GM18517 (cell line): Measurements from ENCODE around the gene KLHL30.

ENCODE experiments used
- ATAC-seq: cut with Tn5 transposase; IDR thresholded peaks from one replicate; pipeline ENCODE4 v1.9.1; 2021; ENCODE audit warnings: mild to moderate bottlenecking, moderate library complexity; ENCODE audit not compliant: unreplicated experiment

KLHL30 gene

DNA sequence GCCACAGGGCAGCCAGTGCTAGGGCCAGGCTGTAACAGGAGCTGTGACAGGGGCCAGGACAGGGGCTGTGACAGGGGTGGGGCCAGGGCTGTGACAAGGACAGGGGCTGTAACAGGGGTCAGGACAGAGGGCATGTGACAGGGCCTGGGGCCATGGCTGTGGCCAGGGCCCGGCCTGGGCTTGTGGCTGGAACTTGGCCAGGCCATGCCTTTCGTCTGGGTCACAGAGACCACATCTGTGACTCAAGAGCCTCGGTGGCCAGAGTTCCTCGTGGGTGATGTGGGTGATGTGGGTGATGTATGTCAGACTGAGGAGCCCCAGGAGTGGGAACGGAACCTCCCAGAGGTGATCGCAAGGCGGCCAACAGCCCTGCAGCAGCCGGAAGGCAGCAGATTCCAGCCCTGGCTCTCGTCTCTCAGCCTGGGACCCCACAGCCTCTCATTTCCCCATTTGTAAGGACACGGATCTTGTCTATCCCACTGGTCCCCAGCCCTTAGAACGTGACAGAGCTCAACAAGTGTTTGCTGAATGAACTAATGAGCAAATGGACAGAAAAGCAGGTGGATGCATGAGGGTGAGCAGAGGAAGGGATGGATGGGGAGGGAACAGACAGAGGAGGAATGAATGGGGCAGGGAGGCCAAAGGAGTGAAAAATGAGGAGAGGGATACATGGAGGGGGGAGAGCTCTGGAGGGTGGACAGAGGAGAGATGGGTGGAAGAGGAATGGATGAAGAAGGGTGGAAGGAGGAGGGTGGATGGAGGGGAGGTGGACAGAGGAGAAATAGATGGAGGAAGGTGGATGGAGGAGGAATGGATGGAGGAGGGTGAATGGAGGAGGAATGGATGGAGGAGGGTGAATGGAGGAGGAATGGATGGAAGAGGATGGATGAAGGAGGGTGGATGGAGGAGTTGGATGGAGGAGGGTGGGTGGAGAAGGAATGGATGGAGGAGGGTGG, 21.0 kb upstream of the KLHL30 start:
- ATAC-seq: no peak

DNA sequence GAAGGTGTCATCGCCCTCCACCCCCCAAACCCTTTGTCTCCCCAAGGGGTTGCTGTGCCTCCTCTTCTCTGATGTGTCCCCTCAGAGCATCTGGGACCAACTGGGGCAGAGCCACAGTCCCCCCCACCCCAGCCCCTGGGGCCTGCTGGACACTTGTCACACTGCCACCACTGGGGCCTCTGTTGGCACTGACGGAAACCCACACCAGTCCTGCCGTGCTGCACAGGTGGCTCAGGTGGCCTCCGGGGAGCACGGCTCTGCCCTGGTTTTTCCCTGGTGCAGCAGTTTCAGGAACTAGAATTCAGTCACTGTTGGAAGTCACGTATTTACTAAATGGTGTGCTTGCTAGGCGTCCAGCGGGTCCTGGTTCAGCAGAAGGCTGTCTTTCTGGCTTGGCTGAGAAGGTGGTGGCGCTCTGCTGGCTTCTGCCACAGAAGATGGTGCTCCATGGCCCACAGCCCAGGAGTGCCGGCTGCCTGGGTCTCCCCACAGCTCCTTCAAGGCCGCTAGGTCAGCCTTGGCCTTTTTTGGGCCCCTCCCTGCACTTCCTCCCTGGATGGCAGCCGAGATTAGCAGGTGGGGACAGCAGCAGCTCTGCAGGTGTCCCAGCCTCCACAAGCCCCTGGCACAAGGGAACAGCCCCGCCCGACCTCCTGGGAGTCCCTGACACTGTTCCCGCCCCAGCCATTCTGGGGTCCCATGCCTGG, 18.6 kb upstream of the KLHL30 start:
- ATAC-seq: no peak

DNA sequence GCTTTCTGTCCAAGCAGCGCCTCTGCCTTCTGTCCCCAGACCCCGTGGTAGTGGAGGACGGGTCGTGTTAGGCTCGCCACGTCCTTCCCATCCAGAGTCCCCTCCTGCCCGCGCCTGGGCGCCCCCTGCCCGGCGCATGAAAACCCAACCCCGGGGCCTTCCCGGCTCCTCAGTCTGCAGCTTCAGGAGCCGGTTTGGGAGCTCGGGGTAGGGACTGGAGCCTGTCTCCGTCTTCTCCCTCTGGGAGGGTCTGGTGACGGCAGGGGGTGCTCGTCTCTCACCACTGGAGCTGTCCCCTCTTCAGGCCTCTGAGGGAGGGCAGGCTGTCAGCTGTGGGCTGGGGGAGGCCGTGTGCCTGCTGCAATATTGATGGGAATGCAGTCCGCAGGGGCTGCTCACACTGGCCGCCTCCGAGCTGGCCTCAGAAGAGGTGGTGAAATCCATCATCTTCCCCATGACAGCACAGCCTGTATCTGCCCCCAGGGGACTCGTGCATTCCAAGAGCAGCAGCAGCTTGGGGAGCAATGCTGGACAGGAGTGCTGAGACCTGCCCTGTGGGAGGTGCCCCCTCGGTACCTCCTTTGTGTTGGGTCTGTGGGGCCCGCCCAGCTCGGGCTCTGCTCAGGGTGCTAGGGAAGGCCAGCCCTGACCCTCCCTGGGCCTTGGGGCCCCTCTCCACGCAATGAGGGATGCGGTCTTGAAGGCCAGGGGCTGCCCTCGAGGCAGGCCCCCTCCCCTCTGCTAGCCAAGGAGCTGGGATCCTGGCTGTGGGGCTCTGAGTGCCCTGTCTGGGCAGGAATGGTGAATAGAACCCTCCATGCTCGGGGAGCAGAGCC, 17.8 kb upstream of the KLHL30 start:
- ATAC-seq: no peak

DNA sequence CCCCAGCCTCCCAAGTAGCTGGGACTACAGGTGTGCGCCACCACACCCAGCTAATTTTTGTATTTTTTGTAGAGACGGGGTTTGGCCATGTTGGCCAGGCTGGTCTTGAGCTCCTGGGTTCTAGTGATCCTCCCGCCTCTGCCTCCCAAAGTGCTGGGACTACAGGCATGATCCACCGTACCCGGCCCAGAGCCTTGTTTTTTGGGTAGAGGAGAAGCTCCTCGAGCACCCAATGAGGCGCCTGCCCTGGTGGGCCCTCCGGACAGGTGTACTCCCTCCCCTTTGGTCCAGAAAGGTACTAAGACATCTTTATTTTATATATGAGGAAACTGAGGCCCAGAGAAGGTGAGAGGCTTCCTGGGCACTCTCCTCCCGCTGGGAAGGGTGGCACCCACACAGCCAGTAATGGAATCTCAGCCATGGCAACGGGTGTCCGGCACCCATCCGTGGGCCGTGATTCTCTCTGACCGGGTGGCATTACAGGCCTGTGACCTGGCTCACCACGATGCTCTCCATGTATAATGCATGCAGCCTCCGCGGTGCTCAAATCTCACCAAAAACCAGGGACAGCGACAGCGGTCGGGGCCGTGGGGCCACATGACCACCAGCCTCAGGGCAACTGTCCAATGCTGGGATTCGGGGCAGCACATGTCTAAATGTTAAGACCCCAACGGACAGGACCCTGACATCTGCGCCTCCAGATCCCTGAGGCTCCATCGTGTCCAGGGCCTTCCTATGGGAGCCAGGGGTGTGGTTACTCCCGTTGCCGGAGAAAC, 16.8 kb upstream of the KLHL30 start:
- ATAC-seq: no peak

DNA sequence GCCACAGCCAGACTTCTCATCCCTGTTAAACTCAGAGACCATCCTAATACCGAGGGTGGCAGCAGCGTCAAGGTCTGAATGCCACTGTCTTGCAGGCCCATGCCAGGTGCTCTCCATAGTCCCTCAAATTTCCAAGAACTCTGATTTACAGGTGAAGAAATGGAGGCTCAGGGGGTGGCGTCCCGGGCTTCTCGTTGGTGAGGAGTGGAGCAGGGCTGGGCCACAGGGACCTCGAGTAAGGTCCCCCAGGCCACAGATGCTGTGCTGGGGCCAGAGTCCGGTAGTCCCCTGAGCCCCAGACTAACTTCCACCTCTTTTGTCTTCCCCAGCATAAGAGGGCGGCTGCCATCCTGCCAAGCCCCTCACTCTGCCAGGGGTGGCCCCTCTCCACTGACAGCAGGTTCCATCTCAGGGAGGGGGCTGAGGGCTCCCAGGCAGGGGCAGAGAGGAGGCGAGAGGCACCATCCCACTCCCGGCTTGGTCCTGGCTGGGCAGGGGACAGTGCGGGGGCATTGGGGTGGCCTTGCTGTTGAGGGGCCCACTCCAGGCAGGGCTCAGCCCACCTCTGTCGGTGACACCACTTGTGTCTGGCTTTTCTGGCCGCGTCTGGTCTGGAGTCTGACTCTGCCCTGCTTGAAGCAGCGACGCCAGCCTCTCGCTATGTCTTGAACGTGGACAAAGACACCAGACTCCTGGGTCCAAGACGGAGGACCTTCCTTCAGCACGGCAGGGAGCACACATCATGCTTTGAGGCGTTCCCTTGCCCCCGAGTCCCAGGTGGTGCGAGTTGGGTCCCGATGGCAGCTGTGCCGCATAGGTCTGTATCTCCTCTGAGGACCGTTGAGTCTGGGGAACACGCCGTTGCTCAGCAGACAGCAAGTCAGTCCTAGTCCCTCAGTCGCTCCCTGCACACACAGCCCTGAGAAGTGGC, 15.9 kb upstream of the KLHL30 start:
- no peak for ATAC-seq

DNA sequence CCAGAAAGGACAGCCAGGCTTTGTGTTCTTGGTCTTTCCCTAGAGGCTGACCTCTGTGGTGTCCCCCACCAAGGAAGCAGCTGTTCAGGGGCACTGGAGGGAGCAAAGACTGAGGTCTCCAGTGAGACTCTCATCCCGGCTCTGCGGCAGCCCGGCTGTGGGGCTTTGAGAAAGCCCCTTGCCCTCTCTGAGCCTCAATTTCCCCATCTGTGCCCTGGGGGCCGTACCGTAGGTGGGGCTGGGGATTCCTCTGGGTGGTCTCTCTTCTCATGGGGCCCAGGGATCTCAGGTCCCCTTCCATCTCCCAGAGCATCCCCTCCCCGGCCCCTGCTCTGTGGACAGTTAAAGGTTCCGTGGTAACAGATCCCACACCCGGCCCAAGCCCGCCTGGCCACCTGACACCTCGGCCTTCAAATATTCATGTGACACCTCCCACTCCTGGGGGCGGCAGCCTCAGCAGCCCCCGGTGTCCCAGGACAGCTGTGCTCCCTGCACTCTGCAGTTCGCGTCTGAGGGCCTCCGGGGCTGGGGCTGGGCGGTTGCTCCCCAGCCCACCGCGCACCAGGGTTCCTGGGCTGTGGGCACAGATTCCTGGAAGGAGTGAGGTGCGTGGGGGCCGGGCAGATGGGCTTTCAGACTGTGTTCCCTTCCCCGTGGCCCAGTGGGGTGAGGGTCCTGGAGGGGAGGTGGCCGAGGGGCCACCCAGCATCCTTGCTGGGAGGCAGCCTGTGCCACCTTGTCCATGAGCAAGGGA, 15.1 kb upstream of the KLHL30 start:
- no peak for ATAC-seq

DNA sequence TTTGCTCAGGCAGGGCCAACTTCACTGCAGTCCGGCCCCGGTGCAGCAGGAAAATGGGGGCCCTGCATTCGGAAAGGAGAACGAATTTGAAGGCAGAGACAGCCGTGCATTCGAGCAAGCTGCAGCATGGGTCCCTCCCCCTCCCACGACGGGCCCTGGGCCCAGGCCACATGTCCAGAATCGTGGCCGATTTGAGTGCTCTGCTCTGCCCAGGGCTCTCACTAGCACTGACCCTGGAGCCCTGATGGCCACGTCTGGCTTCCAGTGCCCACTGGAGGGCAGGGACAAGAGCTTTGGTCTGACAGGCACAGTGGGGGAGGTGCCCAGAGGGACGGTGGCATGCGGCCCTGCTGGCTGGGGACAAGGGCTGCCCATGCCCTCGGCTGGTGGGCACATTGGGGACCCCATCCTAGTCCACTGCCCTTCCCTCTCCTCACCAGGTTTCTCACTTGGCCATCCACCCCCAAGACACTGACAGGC, 14.4 kb upstream of the KLHL30 start:
- ATAC-seq: no peak

DNA sequence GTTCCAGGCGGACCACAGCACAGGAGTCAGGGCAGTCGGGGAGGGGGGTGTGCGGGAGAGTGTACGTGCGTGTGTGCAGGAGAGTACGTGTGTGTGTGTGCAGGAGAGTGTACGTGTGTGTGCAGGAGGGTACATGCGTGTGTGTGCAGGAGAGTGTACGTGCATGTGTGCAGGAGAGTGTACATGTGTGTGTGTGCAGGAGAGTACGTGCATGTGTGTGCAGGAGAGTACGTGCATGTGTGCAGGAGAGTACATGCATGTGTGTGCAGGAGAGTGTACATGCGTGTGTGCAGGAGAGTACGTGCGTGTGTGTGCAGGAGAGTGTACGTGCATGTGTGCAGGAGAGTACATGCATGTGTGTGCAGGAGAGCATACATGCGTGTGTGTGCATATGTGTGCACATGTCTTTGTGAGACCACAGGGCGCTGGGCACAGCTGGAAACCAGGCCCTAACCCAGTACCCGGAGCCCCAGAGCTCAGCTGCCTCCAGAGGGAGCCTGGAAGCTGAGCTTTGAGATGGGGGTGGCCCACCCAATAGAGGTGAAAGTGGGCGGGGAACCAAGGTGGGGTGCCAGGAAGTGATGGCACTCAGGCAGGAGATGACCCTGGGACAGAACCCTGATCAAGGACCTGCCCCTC, 13.9 kb upstream of the KLHL30 start:
- no peak for ATAC-seq

DNA sequence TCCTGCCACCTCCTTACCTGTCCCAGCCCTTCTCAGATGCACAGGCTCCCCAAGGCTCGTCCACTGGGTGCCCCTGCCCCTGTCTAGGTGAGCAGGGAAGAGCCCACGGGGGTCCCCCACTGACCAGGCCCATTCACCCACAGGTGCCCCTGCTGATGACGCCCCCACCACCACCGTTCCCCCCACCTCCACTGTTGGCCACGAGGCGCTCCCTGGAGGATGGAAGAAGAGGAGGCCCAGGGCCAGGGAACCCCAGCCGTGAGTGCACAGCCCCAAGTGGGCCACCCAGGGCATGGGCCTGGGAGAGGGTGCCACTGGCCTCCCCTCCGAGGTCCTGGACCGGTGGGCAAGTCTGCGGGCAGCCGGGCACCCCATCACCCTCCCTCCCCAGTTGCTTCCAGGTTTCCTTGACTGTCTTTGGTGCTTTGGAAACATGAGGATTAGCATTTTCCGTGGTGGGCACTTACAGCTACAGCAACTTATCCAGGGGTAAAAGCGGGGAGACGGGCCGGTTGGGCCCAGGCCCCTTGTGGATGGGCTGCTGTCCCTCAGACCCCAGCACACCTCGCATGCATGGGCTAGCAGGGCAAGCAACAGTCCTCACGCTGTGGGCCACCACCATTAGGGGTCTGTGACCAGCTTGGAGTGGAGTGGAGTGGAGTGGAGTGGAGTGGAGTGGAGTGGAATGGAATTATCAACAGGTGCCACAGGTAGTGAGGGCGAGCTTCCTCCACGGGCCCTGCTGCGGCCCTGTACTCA, 13.2 kb upstream of the KLHL30 start:
- no peak for ATAC-seq

DNA sequence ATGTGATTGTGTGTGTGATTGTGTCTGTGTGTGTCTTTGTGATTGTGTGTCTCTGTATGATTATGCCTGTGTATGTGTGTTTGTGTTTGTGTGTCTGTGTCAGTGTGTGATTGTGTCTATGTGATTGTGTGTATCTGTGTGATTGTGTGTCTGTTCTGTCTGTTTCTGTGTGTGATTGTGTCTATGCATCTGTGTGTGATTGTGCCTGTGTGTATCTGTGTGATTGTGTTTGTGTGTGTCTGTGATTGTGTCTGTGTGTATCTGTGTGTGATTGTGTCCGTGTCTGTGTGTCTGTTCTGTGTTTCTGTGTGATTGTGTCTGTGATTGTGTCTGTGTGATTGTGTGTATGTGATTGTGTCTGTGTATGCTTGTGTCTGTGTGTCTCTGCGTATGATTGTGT, 12.1 kb upstream of the KLHL30 start:
- no peak for ATAC-seq

DNA sequence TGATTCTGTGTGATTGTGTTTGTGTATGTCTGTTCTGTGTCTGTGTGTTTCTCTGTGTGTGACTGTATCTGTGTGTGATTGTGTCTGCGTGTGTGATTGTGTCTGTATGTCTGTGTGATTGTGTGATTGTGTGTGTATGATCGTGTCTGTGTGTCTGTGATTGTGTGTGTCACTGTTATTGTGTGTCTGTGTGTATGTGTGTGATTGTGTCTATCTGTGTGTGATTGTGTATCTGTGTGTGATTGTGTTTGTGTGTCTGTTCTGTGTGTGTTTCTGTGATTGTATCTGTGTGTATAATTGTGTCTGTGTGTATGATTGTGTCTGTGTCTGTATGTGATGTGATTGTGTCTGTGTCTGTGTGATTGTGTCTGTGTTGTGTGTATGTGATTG, 11.7 kb upstream of the KLHL30 start:
- no peak for ATAC-seq

DNA sequence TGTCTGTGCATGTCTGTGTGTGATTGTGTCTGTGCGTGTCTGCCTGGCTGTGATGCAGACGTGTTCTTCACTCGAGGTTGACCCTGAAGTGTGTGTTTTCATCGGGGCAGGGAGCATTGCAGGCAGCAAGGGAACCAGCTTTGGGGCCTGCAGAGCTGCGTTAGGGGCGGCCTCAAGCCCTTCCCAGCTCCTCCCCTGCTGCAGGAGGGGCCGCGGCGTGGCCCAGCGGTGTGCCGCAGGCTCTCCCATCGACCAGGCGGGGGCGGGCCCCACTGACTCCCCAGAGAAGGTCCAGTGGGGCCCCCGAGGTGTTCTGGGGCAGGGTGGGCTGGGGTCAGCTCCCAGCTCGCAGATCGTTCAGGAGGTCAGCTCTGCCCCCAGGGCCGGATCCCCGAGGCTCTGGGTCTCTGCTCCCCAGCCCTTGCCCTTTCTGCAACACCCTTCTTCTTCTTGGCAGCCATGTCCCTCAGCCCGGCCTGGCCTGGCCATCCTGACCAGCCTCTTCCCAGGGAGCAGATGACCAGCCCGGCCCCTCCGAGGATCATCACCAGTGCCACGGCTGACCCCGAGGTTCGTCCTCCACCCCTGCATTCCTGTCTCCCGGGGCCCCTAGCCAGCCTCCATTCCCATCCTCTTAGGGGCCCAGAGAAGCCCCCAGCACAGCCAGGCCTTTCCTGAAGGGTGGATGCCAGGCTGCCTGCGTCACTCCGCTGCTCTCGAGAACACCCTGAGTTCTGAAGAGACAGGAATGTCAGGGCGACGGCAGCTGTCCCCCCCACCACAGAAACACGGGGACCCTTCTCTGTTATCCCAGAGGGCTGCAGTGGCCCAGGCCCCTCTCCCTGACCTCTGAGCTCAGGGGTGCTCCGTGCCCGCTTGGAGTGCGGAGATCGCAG, 11.1 kb upstream of the KLHL30 start:
- no peak for ATAC-seq

DNA sequence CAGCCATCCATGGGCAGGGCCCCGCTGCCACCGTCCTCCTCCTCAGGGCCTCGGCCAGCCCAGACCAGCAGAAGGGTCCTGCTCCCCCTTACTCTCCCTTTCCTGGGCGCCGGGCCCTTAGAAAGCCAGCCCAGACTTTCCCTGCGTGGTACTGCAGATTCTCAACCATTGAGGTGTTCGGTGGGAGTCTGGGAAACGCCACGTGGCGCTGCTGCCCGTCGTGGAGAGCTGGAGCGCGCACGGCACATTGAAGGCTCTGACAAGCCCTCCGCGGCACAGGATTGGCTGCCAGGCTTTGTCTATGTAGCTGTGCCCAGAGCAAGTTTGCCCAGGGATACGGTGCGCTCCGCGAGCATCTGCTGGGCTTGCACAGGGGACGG, 10.4 kb upstream of the KLHL30 start:
- no peak for ATAC-seq

DNA sequence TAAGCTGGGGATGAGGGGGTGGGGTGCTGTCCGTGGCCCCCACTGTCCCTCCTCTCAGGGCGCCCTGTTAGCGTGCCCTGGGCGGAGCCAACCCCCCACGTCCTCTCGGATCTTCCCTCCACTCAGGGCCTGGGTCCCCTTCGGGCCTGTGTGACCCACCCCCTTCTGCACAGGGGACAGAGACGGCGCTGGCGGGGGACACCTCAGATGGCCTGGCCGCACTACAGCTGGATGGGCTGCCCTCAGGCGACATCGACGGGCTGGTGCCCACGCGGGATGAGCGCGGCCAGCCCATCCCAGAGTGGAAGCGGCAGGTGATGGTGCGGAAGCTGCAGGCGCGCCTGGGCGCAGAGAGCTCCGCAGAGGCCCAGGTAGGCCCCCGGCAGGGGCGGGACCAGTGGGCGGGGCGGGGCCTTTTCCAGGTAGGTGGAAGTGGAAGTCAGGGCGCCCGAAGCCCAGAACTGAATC, 9.9 kb upstream of the KLHL30 start:
- ATAC-seq: no peak

DNA sequence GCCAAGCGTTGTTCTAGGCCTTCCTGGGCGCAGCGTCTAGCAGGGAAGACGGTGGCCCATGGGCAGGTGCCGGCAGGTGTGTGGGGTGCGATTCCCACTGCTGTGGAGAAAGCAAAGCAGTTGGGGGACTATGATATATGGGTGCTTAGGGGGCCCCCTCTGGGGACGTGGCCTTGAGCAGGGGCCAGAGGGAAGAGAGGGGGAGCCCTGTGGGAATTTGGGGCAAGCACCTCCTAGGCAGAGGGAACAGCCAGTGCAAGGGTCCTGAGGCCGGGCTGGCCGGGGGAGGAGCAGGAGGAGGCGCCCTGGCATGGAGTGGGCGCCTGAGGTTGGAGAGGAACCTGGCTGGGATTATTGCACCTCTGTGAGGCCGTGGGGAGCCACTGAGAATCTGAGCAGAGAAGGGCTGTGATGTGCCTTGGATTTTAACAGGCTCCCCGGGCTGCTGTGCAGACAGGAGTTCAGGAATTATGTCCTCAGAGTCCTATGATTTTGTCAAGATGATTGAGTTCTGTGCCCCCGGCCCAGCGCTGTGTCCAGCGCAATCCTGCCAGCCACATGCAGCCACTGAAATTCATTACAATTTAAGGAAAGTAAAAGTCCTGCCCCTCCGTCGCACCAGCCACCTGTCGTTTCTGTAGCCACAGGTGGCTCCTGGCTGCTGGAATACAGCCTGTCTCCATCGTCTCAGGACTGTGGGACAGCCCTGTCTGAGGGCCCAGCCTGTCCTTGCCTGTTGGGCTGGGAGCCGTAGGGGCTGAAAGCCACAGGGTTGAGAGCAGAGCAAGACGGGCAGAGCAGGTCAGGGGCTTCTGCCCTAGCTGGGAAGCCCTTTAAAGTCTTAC, 9.1 kb upstream of the KLHL30 start:
- ATAC-seq: no peak
